ENCODE measurements around the gene ARHGEF19. TPM values are rescaled to one million over a fixed set of nuclear protein-coding genes. Genes with fewer than 3 reads are reported as not detected.

Gene ARHGEF19
- total and polyA plus RNA-seq, 10 of the 15 experiments (the other 5 are each of a cell fraction or from before 2014, with no cell fraction given) = 0.15 to 2.9 (median 0.67) TPM; not detected in 1

- Histone ChIP-seq H3K4me2 (ENCODE audit: control insufficient read depth, insufficient read depth) (no peak overlapping the region), H3K27ac (ENCODE audit: control insufficient read depth, insufficient read depth) (no peak overlapping the region), H3K79me2 (ENCODE audit: control insufficient read depth, insufficient read depth, low read length) (no peaks in the 10 kb centered on the region), H3K4me3 (no peak overlapping the region), H3K9ac (ENCODE audit: control insufficient read depth, insufficient read depth, low read length) (no peak overlapping the region), H3K27me3 (replicated peaks in 1 of 2; ENCODE audit: control insufficient read depth in 2 of 2, insufficient read depth in 2 of 2, low read length in 1 of 2) (no peaks in the 10 kb centered on the region), H2AFZ (ENCODE audit: control insufficient read depth, low read depth, low read length) (no peak overlapping the region), H3K4me1 (ENCODE audit: control insufficient read depth, insufficient read depth, low read length) (peaks cover 16% of the 10 kb centered on the region), H3K9me3 (replicated peaks; ENCODE audit: control insufficient read depth, insufficient read depth, low read length) (no peaks in the 10 kb centered on the region), H4K20me1 (ENCODE audit: control insufficient read depth, insufficient read depth) (no peaks in the 10 kb centered on the region), H3K36me3 (ENCODE audit: control insufficient read depth in 2 of 2, insufficient read depth in 2 of 2, low read length in 1 of 2) (peaks cover 4% of the 10 kb centered on the region in 2 experiments; a peak in 1 of 4 replicates)
- CTCF ChIA-PET = interaction anchor here (0.7 to 4.7 kb wide), 18 partner anchors 8 to 199 kb away, joined by 3 to 40 read pairs (median 4); partner anchors contain the start of genes FAM131C and FBXO42
- DNase-seq (ENCODE audit: low read depth, low spot score) = no peak
- intact Hi-C loops (cut with micrococcal nuclease; ENCODE audit: unreplicated experiment) (loop anchor here (1.0 to 5.0 kb wide), 3 partner anchors 57 to 162 kb away; no protein-coding TSS in a partner anchor), in situ Hi-C loops (cut with MboI) (loop anchor here (5.0 kb wide), 1 partner anchor 167 kb away; no protein-coding TSS in a partner anchor)
- FAIRE-seq = no peak
- TF ChIP-seq USF2 (IDR thresholded peaks at IDR 0.05; ENCODE audit: borderline replicate concordance, low read depth, low read length) (no peak), ZNF622 (IDR thresholded peaks at IDR 0.05) (no peak), PAX8 (IDR thresholded peaks at IDR 0.05) (no peak), ZNF384 (IDR thresholded peaks at IDR 0.05; ENCODE audit: borderline replicate concordance, low read depth, low read length) (no peak), IRF4 (IDR thresholded peaks at IDR 0.05; ENCODE audit: low read depth, low read length) (no peak), HSF1 (IDR thresholded peaks at IDR 0.05; ENCODE audit: low read depth, low read length) (no peak), SMAD5 (IDR thresholded peaks at IDR 0.05; ENCODE audit: low read depth) (no peak), E4F1 (IDR thresholded peaks at IDR 0.05; ENCODE audit: borderline replicate concordance, partially characterized antibody) (no peak), SP1 (IDR thresholded peaks at IDR 0.05; ENCODE audit: low read depth, low read length) (no peak), SIN3A (IDR thresholded peaks at IDR 0.05; ENCODE audit: low read depth, low read length) (no peak), HCFC1 (IDR thresholded peaks at IDR 0.05; ENCODE audit: low read length) (no peak), STAT1 (conservative IDR thresholded peaks at IDR 0.05) (no peak), ESRRA (IDR thresholded peaks at IDR 0.05; ENCODE audit: low read length) (no peak), POU2F2 (IDR thresholded peaks at IDR 0.05; ENCODE audit: borderline replicate concordance, low read depth, low read length) (no peak)
- POLR2A ChIA-PET = no interaction called here
- no peak for ATAC-seq
- WGBS (ENCODE audit: insufficient coverage, insufficient replicate concordance, low lambda C conversion rate, missing lambda C conversion rate) = 70% methylated on average over 8 of the region's 8 CpGs
- no TSS peak for BruUV-seq (replicated peaks)
- RAD21 ChIA-PET (ENCODE audit: unreplicated experiment) = interaction anchor here (0.7 to 2.4 kb wide), 8 partner anchors 28 to 166 kb away, joined by 3 to 18 read pairs (median 4); no protein-coding TSS in a partner anchor
- SMC1A ChIA-PET (ENCODE audit: uncharacterized antibody, unreplicated experiment) = interaction anchor here (0.9 to 3.6 kb wide), 11 partner anchors 10 to 166 kb away, joined by 3 to 22 read pairs (median 4); no protein-coding TSS in a partner anchor
These were observed 32.3 kb upstream of the ARHGEF19 start for GRCh38 chr1:16244650-16245285.

All from GM12878 (cell line).